RCC 7860 (cell line): ENCODE data around the gene WWP2.
"Not testable (repeated sequence)": the region's sequence is repeated elsewhere in the genome, so short reads cannot be mapped to it uniquely, and the experiment has no call there.

Experiments used
- DNase-seq: peaks from one replicate; pipeline ENCODE4 v3.0.0-alpha.2; 2015; ENCODE audit warnings: low spot score
- FAIRE-seq: peaks from 2 replicates; lab custom pipeline; 2012; peaks lifted over from hg19 to GRCh38; lab: Jason Lieb, UNC

The WWP2 gene

GRCh38 chr16:69745232-69745612 lies 16.9 kb upstream of the WWP2 start:
- FAIRE-seq (no peak), DNase-seq (no peak)

- DNase-seq (no peak), FAIRE-seq (no peak)
Measured at GRCh38 chr16:69745959-69746358, 16.2 kb upstream of the WWP2 start.

DNA sequence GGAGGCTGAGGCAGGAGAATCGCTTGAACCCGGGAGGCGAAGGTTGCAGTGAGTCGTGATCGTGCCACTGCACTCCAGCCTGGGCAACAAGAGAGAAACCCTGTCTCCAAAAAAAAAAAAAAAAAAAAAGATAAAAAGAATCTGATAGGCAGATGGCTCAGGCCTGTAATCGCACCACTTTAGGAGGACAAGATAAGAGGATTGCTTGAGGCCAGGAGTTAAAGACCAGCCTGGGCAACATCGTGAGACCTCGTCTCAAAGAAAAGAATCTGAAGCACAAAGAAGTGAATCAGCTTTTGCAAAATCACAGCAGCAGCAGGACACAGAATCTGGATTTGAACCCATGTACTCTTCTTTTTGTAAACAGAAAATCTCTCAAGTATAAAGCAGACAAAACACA lies 15.0 kb upstream of the WWP2 start:
- FAIRE-seq: no peak
- DNase-seq: no peak

- FAIRE-seq (no peak), DNase-seq (no peak)
Measured at GRCh38 chr16:69748694-69749345, 13.3 kb upstream of the WWP2 start.

- no peak for DNase-seq
- FAIRE-seq: no peak
Measured at GRCh38 chr16:69754143-69754468, 8.0 kb upstream of the WWP2 start.

DNA sequence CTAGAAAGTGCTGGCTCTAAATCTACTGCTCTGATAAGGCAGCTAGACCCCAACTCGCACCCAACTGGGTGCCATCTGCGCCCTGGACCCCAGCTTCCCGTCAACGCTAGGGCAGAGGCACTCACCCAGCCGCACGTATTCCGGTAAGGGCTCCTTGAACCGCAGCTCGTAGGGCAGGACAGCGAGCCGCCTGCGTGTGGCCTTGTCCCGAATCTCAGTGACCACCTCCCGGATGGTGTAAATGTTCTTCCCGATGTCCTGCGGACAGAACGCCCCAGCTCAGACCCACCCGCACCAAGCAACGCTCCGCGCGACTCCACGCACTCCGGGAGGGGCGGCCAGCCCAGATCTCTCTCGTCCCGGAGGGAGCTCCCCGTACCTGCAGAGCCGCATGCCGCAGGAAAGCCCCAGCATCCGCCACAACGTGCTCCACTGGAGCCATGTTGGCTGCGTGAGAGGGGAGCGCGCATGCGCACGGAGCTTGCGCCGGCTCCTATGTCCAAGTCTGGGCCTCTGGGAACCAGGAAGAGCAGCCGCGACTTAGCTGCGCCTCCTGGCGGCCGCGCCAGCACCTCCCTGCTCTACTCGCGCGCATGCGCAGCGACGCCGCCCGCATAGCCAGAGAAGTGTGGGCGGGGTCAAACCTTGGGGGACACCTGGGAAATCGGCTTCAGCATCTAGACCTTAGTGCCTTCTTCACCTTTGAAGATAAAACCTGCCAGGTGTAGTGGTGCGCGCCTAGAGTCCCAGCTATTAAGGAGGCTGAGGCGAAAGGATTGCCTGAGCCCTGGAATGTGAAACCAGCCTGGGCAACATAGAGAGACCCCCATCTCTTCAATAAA lies 7.4 kb upstream of the WWP2 start, which contains the start of gene NOB1:
NOB1 (minus strand) TSS at position 458 of the 842 bp plus-strand sequence; CDS start at position 442, 16 bp downstream.
- FAIRE-seq (no peak), DNase-seq (peak; percentile 93)

DNA sequence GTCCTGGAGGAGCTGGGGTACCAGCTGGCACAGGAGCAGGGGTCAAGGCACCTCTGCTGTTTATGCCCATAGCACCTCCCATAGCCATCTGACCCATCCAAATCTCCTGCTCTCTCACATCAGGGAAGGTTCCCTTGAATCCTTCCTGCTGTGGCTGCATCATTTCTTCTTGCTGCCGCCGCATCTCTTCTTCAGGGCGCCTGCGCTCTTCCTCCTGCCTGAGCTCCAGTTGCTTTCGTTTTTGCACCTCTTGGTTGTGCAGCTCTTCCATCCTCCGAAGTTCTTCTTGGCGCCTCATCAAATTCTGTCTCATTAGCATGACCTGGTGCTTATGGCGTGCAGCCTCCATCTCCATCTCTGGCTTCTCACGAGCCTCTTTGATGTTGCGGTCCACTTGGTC lies 5.4 kb upstream of the WWP2 start:
- DNase-seq (no peak), FAIRE-seq (no peak)

DNA sequence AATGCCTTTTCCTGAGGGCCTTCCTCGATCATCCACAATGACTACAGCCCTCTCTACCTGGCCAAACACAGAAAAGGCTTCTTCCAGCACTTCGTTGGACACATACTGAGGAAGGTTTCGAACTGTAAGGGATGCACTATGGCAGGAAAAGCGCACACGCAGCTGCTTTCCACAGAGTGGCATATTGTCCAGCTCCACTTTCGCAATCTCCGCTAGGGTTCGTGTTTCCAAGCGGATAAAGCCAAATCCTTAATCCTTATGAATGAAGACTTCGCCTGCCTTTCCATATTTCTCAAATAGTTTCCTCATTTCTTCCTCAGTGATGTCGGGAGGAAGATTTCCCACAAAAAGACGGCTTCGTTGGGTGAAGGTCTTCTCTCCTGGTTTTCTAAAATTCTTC lies 4.8 kb upstream of the WWP2 start:
- not testable (repeated sequence) for FAIRE-seq

GRCh38 chr16:69762814-69763598 lies 874 bp downstream of the WWP2 start:
- DNase-seq: peak; percentile 25
- no peak for FAIRE-seq

More for the DNA sequence above, 4.8 kb upstream of the WWP2 start:
- DNase-seq: not testable (repeated sequence)

GRCh38 chr16:69763599-69763942 lies 1.4 kb downstream of the WWP2 start:
- DNase-seq (no peak), FAIRE-seq (no peak)

GRCh38 chr16:69767459-69768229 lies 5.5 kb downstream of the WWP2 start:
- no peak for DNase-seq
- no peak for FAIRE-seq

DNA sequence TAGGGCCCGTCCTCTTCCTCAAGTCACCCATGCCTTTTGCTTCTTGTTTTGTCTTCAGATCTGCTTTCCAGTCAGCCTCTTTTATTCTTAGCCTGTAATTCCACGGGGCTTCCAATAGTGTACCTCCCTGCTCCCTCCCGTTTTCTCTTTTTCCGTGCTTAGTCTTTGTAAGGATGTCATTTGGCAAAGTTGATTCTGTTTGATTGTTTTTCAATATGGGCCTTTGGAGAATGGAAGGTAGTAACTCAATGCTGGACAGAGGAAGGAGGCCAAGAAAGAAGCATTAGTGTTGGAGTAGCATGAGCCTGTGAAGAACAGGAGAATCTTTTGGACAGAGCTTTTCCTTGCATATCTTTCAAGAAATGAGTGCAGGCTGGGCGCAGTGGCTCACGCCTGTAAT lies 6.5 kb downstream of the WWP2 start:
- no peak for DNase-seq
- no peak for FAIRE-seq

- DNase-seq: no peak
- no peak for FAIRE-seq
Measured at GRCh38 chr16:69769404-69769803, 7.3 kb downstream of the WWP2 start.

GRCh38 chr16:69771651-69771967 lies 9.5 kb downstream of the WWP2 start:
- FAIRE-seq (no peak), DNase-seq (no peak)

DNA sequence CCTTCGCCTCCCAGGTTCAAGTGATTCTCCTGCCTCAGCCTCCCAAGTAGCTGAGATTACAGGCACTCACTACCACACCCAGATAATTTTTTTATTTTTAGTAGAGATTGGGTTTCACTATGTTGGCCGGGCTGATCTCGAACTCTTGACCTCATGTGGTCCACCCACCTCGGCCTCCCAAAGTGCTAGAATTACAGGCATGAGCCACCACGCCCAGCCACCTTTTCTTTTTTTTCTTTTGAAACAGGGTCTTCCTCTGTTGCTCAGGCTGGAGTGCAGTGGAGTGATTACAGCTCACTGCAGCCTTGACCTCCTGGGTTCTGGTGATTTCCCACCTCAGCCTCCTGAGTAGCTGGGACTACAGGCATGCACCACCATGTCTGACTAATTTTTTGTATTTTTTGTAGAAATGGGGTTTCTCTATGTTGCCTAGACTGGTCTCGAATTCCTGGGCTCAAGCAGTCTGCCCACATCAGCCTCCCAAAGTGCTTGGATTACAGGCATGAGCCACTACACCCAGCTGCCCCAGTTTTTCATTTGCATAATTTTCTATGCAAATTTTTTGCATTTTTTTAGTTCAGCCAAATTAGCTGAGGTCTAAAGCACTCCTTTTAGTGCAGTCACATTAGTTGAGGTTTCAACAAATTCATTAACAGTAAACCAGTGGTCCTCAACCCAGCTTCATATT lies 11.3 kb downstream of the WWP2 start:
- FAIRE-seq: no peak

DNA sequence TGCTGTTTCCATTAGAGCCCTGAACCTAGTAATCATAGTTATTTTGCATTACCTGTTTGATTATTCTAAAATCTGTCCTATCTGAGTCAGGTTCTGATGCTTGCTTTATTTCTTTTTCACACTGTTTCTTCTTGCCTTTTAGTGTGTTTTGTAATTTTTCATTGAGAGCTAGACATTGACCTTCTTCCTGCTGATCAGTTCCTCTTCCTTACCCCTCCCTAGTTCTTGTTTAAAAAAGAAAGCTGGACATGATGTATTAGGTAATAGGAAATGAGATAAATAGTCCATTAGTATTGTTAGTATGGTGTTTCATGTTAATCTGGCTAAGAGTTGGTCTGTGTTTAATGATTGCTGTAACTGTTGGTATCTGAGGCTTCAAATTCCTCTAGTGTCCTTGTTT lies 13.4 kb downstream of the WWP2 start:
- no peak for DNase-seq
- no peak for FAIRE-seq

More for the DNA sequence above, 11.3 kb downstream of the WWP2 start:
- DNase-seq: no peak

DNA sequence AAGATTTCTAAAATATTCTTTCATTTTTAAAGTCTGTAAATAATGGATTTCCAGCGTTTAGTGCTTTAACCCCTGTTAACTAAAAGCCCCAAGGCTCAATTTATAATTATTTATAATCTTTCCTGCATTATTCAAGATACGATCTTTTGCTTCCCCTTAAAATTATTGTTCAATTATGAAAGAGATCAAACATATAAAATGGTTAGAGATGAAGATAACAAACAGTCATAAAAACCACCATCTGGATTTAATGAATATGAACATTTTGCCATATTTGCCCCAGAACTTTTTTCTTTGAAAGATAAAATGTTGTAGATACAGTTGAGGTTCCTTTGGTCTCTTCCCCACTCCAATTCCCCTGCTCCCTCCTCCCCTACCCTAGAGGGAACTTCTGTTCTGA lies 17.6 kb downstream of the WWP2 start:
- FAIRE-seq (no peak), DNase-seq (no peak)

- no peak for FAIRE-seq
- DNase-seq: no peak
Measured at GRCh38 chr16:69781118-69781517, 19.0 kb downstream of the WWP2 start.

GRCh38 chr16:69784586-69784985 lies 22.5 kb downstream of the WWP2 start:
- FAIRE-seq (no peak), DNase-seq (no peak)

DNA sequence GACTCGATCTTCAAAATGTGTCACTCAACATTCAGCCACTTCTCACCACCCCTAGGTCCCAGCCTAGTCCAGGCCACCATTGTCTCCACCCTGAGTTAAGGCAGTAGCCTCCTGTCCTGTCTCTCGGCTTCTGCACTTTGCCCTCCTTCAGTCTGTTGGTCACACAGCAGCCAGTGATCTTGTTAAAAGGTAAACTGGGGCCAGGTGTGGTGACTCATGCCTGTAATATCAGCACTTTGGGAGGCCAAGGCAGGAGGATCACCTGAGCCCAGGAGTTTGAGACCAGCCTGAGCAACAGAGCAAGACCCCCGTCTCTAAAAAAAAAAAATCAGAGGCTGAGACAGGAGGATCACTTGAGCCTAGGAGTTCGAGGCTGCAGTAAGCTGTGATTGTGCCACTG lies 25.8 kb downstream of the WWP2 start:
- FAIRE-seq: no peak
- no peak for DNase-seq
